MCF 10A (cell line): ENCODE measurements around the gene ZNF512B. TPM values are rescaled to one million over a fixed set of nuclear protein-coding genes. Genes with fewer than 3 reads are reported as not detected.
"Not testable (repeated sequence)": the region's sequence is repeated elsewhere in the genome, so short reads cannot be mapped to it uniquely, and the experiment has no call there.

ENCODE experiments used
- BruUV-seq: library from RNA; stranded (reverse); fragments of 400-500 nt; replicated peaks from 2 replicates; lab custom pipeline; 2021; lab: Mats Ljungman, UMichigan
- CTCF ChIA-PET: fragments of 300-600 bp; sonication (Branson Sonifier 250); formaldehyde crosslinking; extraction: SDS; loops from one replicate; lab custom pipeline; 2021; ENCODE audit warnings: antibody characterized with exemption, inconsistent platforms; lab: Yijun Ruan, JAX
- POLR2A ChIA-PET: fragments of 300-600, 350-650 bp; sonication (Branson Sonifier 250); formaldehyde crosslinking; extraction: SDS; loops from one replicate; lab custom pipeline; 2020; ENCODE audit warnings: antibody characterized with exemption, inconsistent platforms; lab: Yijun Ruan, JAX
- DNase-seq: peaks from one replicate; pipeline ENCODE4 v3.0.0-alpha.2; 2018; ENCODE audit not compliant: unreplicated experiment
- H3K27ac Mint-ChIP-seq: one replicate; pipeline ENCODE4 v1.8.0; 2022; ENCODE audit warnings: mild to moderate bottlenecking, low read depth, mixed read lengths; ENCODE audit not compliant: unreplicated experiment
- H3K27me3 Mint-ChIP-seq: one replicate; pipeline ENCODE4 v1.8.0; 2022; ENCODE audit warnings: mixed read lengths; ENCODE audit not compliant: insufficient read depth, unreplicated experiment
- H3K36me3 Mint-ChIP-seq: one replicate; pipeline ENCODE4 v1.8.0; 2022; ENCODE audit warnings: mild to moderate bottlenecking, moderate library complexity, mixed read lengths; ENCODE audit not compliant: insufficient read depth, unreplicated experiment
- H3K4me1 Mint-ChIP-seq: one replicate; pipeline ENCODE4 v1.8.0; 2022; ENCODE audit warnings: mixed read lengths; ENCODE audit not compliant: insufficient read depth, unreplicated experiment
- H3K4me3 Mint-ChIP-seq: one replicate; pipeline ENCODE4 v1.8.0; 2022; ENCODE audit warnings: mild to moderate bottlenecking, moderate library complexity, mixed read lengths; ENCODE audit not compliant: unreplicated experiment
- H3K9me3 Mint-ChIP-seq: one replicate; pipeline ENCODE4 v1.8.0; 2022; ENCODE audit warnings: mixed read lengths; ENCODE audit not compliant: unreplicated experiment
- intact Hi-C: fragments of 100-400 bp; cut with micrococcal nuclease; formaldehyde crosslinking; loops from 2 replicates; pipeline ENCODE4 v1.14.1; 2022
- total RNA-seq: library from RNA; stranded (reverse); gene quantifications from 2 replicates; pipeline ENCODE4 v1.2.3, GENCODE V29; 2022
- TF ChIP-seq, protein P1 (sequence below): fragments of 200-600 bp; IDR thresholded peaks from one replicate; pipeline ENCODE4 v1.8.0; 2022; ENCODE audit warnings: antibody characterized with exemption, mild to moderate bottlenecking; ENCODE audit not compliant: unreplicated experiment

Gene ZNF512B
- total RNA-seq, 1 experiment from 2014 or later = 26.6 TPM

DNA sequence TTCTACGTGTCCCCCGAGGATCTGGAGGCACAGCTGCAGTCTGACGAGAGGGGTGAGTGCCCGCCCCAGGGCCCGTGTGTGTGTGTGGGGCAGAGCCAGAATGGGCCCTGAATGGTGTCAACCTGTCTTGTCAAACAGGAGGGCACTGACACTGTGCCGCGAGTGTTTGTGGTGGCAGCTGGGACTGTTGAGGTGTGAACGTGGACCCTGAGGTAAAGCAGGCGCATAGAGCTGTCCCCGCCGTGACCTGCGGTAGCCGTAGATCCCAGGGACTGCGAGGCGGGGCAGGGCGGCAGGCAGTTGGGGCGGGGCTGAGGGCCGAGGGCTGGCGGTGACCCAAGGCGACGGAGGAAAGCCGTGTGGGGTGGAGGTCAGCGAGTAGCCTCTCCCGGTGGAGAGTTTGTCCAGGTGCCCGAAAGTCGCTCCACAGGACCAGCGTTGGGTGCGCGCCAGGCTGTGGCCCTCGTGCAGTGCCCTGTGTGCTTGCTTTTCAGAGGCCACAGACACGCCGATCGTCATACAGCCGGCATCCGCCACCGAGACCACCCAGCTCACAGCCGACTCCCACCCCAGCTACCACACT is 38.7 kb downstream of the ZNF512B start:
- TF ChIP-seq, protein P1, sequence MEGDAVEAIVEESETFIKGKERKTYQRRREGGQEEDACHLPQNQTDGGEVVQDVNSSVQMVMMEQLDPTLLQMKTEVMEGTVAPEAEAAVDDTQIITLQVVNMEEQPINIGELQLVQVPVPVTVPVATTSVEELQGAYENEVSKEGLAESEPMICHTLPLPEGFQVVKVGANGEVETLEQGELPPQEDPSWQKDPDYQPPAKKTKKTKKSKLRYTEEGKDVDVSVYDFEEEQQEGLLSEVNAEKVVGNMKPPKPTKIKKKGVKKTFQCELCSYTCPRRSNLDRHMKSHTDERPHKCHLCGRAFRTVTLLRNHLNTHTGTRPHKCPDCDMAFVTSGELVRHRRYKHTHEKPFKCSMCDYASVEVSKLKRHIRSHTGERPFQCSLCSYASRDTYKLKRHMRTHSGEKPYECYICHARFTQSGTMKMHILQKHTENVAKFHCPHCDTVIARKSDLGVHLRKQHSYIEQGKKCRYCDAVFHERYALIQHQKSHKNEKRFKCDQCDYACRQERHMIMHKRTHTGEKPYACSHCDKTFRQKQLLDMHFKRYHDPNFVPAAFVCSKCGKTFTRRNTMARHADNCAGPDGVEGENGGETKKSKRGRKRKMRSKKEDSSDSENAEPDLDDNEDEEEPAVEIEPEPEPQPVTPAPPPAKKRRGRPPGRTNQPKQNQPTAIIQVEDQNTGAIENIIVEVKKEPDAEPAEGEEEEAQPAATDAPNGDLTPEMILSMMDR = no peak
- ChIA-PET CTCF (no interaction called here), POLR2A (interaction anchor here (1.0 to 1.2 kb wide), 2 partner anchors 21 to 35 kb away, joined by 3 read pairs; no protein-coding TSS in a partner anchor)
- Mint-ChIP-seq H3K4me1 (no peaks in the 10 kb centered on the region), H3K9me3 (no peaks in the 10 kb centered on the region), H3K4me3 (no peak overlapping the region), H3K36me3 (peaks cover 76% of the 10 kb centered on the region), H3K27me3 (no peaks in the 10 kb centered on the region), H3K27ac (no peak overlapping the region)
- no TSS peak for BruUV-seq
- DNase-seq = no peak
- intact Hi-C loops = no loop called here

DNA sequence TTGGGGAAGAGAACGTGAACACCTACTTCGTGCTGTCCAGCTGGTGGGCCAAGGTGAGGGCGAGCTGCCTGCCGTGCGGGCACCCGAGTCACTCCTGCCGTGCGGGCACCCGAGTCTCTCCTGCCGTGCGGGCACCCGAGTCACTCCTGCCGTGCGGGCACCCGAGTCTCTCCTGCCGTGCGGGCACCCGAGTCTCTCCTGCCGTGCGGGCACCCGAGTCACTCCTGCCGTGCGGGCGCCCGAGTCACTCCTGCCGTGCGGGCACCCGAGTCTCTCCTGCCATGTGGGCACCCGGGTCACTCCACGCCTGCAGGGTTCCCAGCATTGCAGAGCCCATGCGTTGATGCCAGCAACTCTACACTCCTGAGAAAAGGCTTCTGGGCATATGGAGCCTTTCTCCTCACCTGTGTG is 40.3 kb downstream of the ZNF512B start:
- H3K4me1 Mint-ChIP-seq, H3K27me3 Mint-ChIP-seq, H3K9me3 Mint-ChIP-seq, DNase-seq, CTCF ChIA-PET, BruUV-seq, intact Hi-C loops, H3K4me3 Mint-ChIP-seq, H3K27ac Mint-ChIP-seq: not testable (repeated sequence)
- H3K36me3 Mint-ChIP-seq = peaks cover 73% of the 10 kb centered on the region
- POLR2A ChIA-PET = interaction anchor here (1.0 kb wide), 1 partner anchor 8 kb away, joined by 4 read pairs; no protein-coding TSS in a partner anchor

DNA sequence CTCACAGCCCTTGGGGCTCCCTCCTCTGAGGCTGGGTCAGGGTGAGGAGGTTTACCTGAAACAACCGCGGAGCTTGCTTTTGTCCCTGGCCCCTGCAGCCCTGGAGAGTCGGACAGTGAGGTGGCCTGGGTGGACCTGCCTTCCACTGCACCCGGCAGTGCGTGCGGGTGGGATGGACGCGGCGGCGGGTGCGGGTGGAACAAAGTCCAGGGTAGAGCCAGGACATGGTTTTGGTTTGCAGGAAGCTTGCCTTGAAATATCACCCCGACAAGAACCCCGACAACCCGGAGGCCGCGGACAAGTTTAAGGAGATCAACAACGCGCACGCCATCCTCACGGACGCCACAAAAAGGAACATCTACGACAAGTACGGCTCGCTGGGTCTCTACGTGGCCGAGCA is 40.7 kb downstream of the ZNF512B start:
- CTCF ChIA-PET = interaction anchor here (0.8 kb wide), 1 partner anchor 1908 kb away, joined by 4 read pairs; no protein-coding TSS in a partner anchor
- no peak overlapping the region for H3K27ac Mint-ChIP-seq

DNA sequence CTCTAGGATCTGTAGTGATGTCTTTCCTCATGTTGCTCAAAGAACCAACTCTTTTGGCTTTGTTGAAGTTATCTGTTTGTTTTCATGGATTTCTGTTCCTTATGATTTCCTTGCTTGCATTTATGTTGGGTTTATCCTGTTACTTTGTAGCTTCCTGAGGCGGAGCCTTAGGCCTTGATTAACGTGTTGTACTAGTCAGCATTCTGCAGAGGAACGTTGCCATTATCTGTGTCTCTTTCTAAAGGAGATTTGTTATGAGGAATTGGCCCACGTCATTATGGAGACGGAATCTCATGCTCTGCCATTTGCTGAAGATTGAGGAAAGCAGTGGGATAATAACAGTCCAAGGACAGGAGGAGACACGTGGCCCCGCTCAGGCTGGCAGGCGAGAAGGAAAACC is 43.4 kb downstream of the ZNF512B start:
- peaks cover 71% of the 10 kb centered on the region for H3K36me3 Mint-ChIP-seq
- BruUV-seq = no TSS peak
- CTCF ChIA-PET = no interaction called here

More for the DNA sequence above, 40.7 kb downstream of the ZNF512B start:
- TF ChIP-seq, protein P1 = no peak
- no peak overlapping the region for H3K4me3 Mint-ChIP-seq
- H3K9me3 Mint-ChIP-seq = no peaks in the 10 kb centered on the region
- H3K36me3 Mint-ChIP-seq = peaks cover 70% of the 10 kb centered on the region
- BruUV-seq = no TSS peak
- POLR2A ChIA-PET = interaction anchor here (1.0 kb wide), 1 partner anchor 27 kb away, joined by 3 read pairs; the partner anchor contains the start of gene UCKL1
- DNase-seq = no peak
- no peaks in the 10 kb centered on the region for H3K27me3 Mint-ChIP-seq
- H3K4me1 Mint-ChIP-seq = no peaks in the 10 kb centered on the region
- intact Hi-C loops = no loop called here

More for the DNA sequence above, 43.4 kb downstream of the ZNF512B start:
- Mint-ChIP-seq H3K4me1 (no peaks in the 10 kb centered on the region), H3K27me3 (no peaks in the 10 kb centered on the region), H3K4me3 (no peak overlapping the region), H3K27ac (no peak overlapping the region), H3K9me3 (no peaks in the 10 kb centered on the region)
- POLR2A ChIA-PET = interaction anchor here (1.3 to 1.4 kb wide), 2 partner anchors 30 to 61 kb away, joined by 3 to 4 read pairs; partner anchors contain the start of gene TPD52L2
- TF ChIP-seq, protein P1 = no peak
- DNase-seq = no peak
- intact Hi-C loops = no loop called here
